ENCODE data around the gene AP1S2. TPM values are rescaled to one million over a fixed set of nuclear protein-coding genes. Genes with fewer than 3 reads are reported as not detected.
"Not testable (repeated sequence)": the region's sequence is repeated elsewhere in the genome, so short reads cannot be mapped to it uniquely, and the experiment has no call there.

The AP1S2 gene
- total RNA-seq, 6 experiments from 2014 or later: 4.0 to 12.3 (median 9.6) TPM

DNA sequence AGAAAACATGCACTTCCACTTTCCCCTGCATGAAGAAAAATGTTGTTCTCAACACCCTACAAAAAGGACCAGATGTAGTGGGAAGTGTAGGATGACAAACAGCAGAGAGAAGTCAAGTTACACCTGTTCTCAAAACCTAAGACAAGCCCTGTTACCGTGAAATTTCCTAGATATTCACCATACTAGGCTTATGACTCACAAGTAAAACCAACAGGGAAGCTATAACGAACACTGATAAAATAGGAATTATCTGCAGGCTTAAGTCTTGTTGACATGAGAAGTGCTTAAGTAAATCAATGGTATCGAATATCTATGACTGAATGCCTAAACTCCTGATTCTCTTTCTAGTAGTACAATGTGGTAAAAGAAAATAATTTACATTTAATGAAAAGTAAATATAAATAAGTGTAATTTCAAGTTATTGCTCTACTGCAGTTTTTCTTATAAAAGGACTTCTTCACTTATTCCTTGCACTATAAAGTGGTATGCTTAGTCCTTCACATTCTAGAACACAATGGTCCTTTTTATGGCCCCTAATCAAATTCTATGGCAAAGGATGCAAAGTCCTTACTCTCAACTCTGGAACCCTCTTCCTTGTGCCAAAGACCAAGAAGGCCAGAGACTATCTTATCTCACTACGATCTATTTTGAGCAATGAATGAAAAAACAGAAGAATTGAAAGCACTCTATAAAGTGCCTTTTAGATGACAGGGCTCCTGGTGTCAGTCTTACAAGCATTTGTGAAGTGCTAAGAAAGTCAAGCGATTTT, 19.6 kb downstream of the AP1S2 start:
- no peak for DNase-seq
- WGBS (ENCODE audit: insufficient coverage, low coverage, low lambda C conversion rate, missing lambda C conversion rate): 74% methylated on average over 5 of the region's 5 CpGs
- Histone ChIP-seq H3K36me3 (no peaks in the 10 kb centered on the region), H3K27me3 (no peaks in the 10 kb centered on the region), H3K9me3 (no peaks in the 10 kb centered on the region), H3K27ac (no peak overlapping the region), H3K4me3 (no peak overlapping the region), H3K4me1 (no peaks in the 10 kb centered on the region)
- TF ChIP-seq POLR2A (IDR thresholded peaks at IDR 0.05): no peak
- TF ChIP-seq, protein P1, sequence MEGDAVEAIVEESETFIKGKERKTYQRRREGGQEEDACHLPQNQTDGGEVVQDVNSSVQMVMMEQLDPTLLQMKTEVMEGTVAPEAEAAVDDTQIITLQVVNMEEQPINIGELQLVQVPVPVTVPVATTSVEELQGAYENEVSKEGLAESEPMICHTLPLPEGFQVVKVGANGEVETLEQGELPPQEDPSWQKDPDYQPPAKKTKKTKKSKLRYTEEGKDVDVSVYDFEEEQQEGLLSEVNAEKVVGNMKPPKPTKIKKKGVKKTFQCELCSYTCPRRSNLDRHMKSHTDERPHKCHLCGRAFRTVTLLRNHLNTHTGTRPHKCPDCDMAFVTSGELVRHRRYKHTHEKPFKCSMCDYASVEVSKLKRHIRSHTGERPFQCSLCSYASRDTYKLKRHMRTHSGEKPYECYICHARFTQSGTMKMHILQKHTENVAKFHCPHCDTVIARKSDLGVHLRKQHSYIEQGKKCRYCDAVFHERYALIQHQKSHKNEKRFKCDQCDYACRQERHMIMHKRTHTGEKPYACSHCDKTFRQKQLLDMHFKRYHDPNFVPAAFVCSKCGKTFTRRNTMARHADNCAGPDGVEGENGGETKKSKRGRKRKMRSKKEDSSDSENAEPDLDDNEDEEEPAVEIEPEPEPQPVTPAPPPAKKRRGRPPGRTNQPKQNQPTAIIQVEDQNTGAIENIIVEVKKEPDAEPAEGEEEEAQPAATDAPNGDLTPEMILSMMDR (IDR thresholded peaks at IDR 0.05): no peak
- intact Hi-C loops (cut with DNase I): no loop called here
- ATAC-seq: no peak

DNA sequence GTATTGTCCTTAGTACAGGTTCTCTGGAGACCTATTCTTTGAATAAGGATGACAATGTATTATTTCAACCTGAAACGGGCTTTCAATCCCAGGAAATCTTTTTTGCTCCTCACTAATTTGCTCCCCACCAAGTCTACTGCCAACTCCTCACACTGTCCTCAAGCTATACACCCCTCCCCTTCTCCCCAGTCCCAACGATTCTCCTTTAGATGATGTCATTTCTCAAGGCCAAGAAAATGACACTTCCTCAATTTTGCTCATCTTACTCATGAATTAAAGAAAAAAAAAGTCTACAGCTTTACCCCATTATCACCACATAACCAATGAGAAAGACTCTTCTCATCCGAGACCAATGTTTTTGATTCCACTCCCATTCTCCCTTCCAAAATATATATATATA, 20.6 kb downstream of the AP1S2 start:
- H3K9me3 ChIP-seq: no peaks in the 10 kb centered on the region
- DNase-seq (no peak), ATAC-seq (no peak)
- TF ChIP-seq, protein P1 (IDR thresholded peaks at IDR 0.05): no peak
- H3K4me1 ChIP-seq: no peaks in the 10 kb centered on the region
- no peak overlapping the region for H3K27ac ChIP-seq
- no peaks in the 10 kb centered on the region for H3K36me3 ChIP-seq
- WGBS (ENCODE audit: insufficient coverage, low coverage, low lambda C conversion rate, missing lambda C conversion rate): 66% methylated on average over 2 of the region's 3 CpGs
- intact Hi-C loops (cut with DNase I): no loop called here
- no peaks in the 10 kb centered on the region for H3K27me3 ChIP-seq
- no peak overlapping the region for H3K4me3 ChIP-seq

DNA sequence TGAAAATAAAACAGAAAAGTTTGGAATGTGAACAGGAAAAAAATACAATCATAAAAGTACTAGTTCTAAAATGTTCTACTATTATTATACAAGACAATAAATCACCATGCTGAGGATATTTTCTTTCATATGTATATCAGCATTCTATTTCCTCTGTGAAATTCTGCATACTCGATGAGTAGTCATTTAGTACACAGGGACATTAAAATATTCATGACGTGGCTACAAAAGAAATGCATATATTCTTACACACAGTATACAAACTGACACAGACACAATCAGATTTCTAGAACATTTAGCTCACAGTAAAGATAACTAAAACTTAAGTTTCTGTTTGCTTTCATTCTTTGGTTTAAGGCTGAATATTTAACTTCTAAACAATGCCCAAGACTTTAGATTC, 23.3 kb downstream of the AP1S2 start:
- H3K9me3 ChIP-seq; ATAC-seq; H3K4me1 ChIP-seq; H3K27me3 ChIP-seq; H3K36me3 ChIP-seq; DNase-seq; intact Hi-C loops (cut with DNase I); H3K27ac ChIP-seq; H3K4me3 ChIP-seq: not testable (repeated sequence)
- 75% methylated on average over 1 of the region's 2 CpGs for WGBS (ENCODE audit: insufficient coverage, low coverage, low lambda C conversion rate, missing lambda C conversion rate)

DNA sequence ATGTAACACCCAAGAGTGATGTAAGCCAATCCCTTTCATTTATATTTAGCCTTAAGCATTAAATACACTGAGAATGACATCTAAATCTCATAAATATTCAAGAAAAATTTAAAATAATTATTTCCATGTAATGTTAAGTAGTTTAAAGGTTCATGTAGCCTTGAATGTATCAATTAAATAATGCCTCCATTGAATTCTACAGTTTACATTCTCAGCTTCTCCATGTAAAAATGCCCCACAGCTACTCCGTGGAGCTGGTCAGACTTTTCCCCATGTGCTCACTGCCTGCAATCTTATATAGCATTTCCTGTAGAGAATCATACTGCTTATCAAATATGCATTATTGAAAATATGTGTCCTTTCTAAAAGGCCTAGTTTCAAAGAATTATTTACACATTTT, 25.4 kb downstream of the AP1S2 start:
- TF ChIP-seq, protein P1 (IDR thresholded peaks at IDR 0.05): no peak
- TF ChIP-seq POLR2A (IDR thresholded peaks at IDR 0.05): no peak
- ATAC-seq: no peak
- Histone ChIP-seq H3K36me3 (no peaks in the 10 kb centered on the region), H3K27me3 (no peaks in the 10 kb centered on the region), H3K4me3 (no peak overlapping the region), H3K27ac (no peak overlapping the region), H3K4me1 (no peaks in the 10 kb centered on the region), H3K9me3 (no peaks in the 10 kb centered on the region)
- WGBS (ENCODE audit: insufficient coverage, low coverage, low lambda C conversion rate, missing lambda C conversion rate): 91% methylated on average over 1 of the region's 1 CpG
- intact Hi-C loops (cut with DNase I): no loop called here
- DNase-seq: no peak

DNA sequence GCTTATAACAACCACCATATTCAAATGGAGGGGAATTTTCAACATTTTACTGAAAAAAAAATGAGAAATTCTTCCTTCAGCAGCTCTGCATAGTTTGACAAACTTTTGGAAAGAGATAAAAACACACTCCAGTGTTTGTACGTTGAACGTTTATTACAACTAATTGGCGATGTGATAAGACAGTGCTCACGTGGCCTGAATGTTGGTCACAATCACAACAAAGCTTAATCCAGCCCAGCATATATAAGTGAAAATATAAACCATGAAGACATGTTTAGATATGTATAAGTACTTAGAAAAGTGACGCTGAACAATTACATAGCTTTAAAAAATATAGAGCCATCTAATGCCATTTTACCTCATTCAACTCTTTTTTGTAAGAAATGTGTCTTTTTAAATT, 28.7 kb downstream of the AP1S2 start:
- intact Hi-C loops (cut with DNase I): no loop called here
- peaks cover 0 to 16% (median 3%) of the 10 kb centered on the region in 4 donors for H3K36me3 ChIP-seq
- ATAC-seq: no peak

More for the DNA sequence above, 28.7 kb downstream of the AP1S2 start:
- no peak for DNase-seq
- no peaks in the 10 kb centered on the region for H3K4me1 ChIP-seq
- H3K9me3 ChIP-seq: no peaks in the 10 kb centered on the region
- H3K4me3 ChIP-seq: no peak overlapping the region
- H3K27me3 ChIP-seq: no peaks in the 10 kb centered on the region
- WGBS (ENCODE audit: insufficient coverage, low coverage, low lambda C conversion rate, missing lambda C conversion rate): 90% methylated on average over 5 of the region's 5 CpGs
- no peak overlapping the region for H3K27ac ChIP-seq
- TF ChIP-seq POLR2A (IDR thresholded peaks at IDR 0.05): no peak
- TF ChIP-seq, protein P1 (IDR thresholded peaks at IDR 0.05): no peak
